Spinal cord (tissue), 10 donors: ENCODE results near the gene MYO18B. TPM values are rescaled to one million over a fixed set of nuclear protein-coding genes. Genes with fewer than 3 reads are reported as not detected.

Experiments
- DNase-seq, 6 donors: peaks; one replicate each; pipeline versions ENCODE4 v3.0.0 to v3.0.0-alpha.2; 2013 to 2015; ENCODE audit warnings: low spot score in 6 of 6, low read depth in 4 of 6
- H3K27ac ChIP-seq: one replicate; pipeline ENCODE4 v1.5.1; 2013; ENCODE audit warnings: low read depth, low read length, control low read depth
- H3K27me3 ChIP-seq: one replicate; pipeline ENCODE4 v1.6.1; 2013; ENCODE audit warnings: low read length; ENCODE audit not compliant: control insufficient read depth, insufficient read depth
- H3K36me3 ChIP-seq: one replicate; pipeline ENCODE4 v1.6.1; 2013; ENCODE audit warnings: low read length; ENCODE audit not compliant: control insufficient read depth, insufficient read depth
- H3K4me1 ChIP-seq: one replicate; pipeline ENCODE4 v1.6.1; 2013; ENCODE audit warnings: low read length; ENCODE audit not compliant: control insufficient read depth, insufficient read depth
- H3K4me3 ChIP-seq: one replicate; pipeline ENCODE4 v1.5.1; 2013; ENCODE audit warnings: low read depth, low read length, control low read depth
- H3K9me3 ChIP-seq: one replicate; pipeline ENCODE4 v1.6.1; 2013; ENCODE audit warnings: low read length; ENCODE audit not compliant: control insufficient read depth, insufficient read depth
- WGBS: methylation state at CpG from one replicate; pipeline ENCODE4 v1.1.5; 2013; ENCODE audit warnings: missing lambda C conversion rate; ENCODE audit not compliant: insufficient coverage; 5-methylcytosine and 5-hydroxymethylcytosine counted together
- polyA plus RNA-seq, 2 donors: library from polyadenylated mRNA; unstranded; fragments of 120-200 nt; gene quantifications; one replicate each; pipeline ENCODE4 v1.2.1, GENCODE V29; 2013; ENCODE audit not compliant: insufficient read length in 2 of 2
- total RNA-seq, 2 donors: library from RNA; depleted of rRNA in 1 of 2; stranded (reverse); fragments of 120-200 nt in 1 of 2; fragments of >200 nt in 1 of 2; gene quantifications; one replicate each; pipeline versions ENCODE4 v1.2.3 to v1.2.4, GENCODE V29; 2013 to 2014
- donor health status: healthy.

MYO18B gene
- total and polyA plus RNA-seq, 4 donors: 0.33 to 0.99 (median 0.74) TPM

DNA sequence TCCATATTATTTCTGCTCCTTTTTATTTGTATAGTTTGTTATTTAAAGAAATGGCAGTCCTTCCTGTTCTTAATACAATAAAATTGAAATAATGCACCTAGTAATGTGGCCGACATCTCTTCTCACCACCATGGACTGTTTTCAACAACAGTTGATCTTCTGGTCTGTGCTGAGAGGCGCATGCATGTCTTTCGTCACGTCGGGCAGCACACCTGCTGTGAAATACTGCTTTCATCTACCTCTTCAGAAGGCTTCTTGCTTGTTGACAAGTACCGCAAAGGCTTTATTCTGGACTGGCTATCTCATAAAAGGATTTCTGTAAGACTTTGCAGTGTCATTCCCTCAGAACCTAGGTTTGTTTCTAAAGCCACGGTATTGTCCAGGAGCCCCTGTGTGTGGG, 13.9 kb upstream of the MYO18B start:
- H3K4me3 ChIP-seq: no peak overlapping the region
- H3K36me3 ChIP-seq: no peaks in the 10 kb centered on the region
- DNase-seq: no peak
- H3K4me1 ChIP-seq: no peaks in the 10 kb centered on the region
- no peaks in the 10 kb centered on the region for H3K9me3 ChIP-seq
- WGBS: 79% methylated on average over 5 of the region's 7 CpGs
- no peak overlapping the region for H3K27ac ChIP-seq
- no peaks in the 10 kb centered on the region for H3K27me3 ChIP-seq

DNA sequence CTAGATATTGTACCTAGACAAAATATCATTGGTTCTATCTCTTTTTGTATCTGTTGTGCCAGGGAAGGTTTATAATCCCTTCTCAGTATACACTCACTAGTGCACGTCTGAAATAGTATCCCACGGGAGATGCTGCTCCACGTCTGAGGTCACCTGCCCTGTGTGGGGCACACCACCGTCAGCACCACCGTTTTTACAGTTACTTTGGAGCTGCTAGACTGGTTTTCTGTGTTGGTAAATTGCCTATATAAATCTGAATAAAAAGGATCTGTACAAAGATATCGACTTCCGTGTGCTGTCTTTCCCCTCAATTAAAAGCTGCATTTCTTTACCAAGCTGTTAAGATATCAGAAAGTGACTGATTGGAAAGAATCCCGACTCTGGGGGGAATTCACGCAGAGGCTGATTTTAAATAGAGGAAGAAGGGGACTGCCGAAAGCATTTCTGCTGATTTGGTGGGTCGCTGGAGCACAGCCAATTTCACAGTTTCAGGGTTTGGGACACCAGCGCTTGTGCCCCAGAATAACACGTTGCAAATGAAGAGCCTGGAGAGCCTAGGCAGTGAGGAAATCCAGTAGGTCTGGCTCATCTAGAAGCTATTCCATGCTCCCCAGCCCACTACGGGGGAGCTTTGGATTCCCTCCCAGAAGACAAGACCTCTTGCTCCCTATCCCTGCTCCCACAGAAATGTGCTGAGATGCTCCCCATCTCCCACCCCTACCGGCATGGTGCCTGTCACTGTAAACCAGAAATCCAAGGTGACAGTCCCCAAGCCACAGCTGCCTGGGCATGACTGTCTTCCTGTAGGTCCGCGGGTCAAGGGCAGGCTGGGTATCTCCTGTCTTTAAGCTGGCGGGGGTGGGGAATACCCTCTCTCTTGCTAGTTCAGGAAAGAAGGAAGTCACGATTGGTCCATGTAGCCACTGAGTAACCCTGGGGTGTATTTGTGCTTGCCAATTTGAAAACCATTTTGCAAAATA, 12.7 kb upstream of the MYO18B start:
- no peak overlapping the region for H3K4me3 ChIP-seq
- no peaks in the 10 kb centered on the region for H3K36me3 ChIP-seq
- H3K4me1 ChIP-seq: no peaks in the 10 kb centered on the region
- H3K9me3 ChIP-seq: no peaks in the 10 kb centered on the region
- 81% methylated on average over 11 of the region's 19 CpGs for WGBS
- no peak overlapping the region for H3K27ac ChIP-seq
- no peaks in the 10 kb centered on the region for H3K27me3 ChIP-seq
- peak in 3 of 6 donors; percentile 6 to 65 (median 24) for DNase-seq

DNA sequence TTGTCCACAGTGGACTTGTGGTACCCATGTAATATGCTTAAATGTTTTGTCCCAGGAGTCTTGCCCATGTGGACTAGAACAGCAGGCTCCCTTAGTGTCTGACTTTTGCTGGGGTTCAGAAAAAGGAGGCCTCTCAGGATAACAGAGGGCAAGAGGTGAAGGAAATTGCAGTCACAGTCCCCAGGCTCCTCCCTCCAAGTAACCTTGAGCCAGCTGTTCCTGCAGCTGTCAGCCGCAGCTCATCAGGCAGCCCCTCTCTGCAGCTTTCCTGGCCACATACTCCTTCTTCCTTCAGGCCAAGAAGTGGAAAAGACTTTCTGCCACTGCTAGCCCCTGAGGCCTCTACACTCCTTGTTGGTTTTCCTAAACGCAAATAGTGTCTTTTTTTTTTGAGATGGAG, 6.3 kb upstream of the MYO18B start:
- Histone ChIP-seq H3K36me3 (no peaks in the 10 kb centered on the region), H3K4me1 (no peaks in the 10 kb centered on the region), H3K9me3 (no peaks in the 10 kb centered on the region), H3K27ac (no peak overlapping the region), H3K4me3 (no peak overlapping the region), H3K27me3 (no peaks in the 10 kb centered on the region)
- no peak for DNase-seq
- WGBS: 89% methylated on average over 1 of the region's 2 CpGs

DNA sequence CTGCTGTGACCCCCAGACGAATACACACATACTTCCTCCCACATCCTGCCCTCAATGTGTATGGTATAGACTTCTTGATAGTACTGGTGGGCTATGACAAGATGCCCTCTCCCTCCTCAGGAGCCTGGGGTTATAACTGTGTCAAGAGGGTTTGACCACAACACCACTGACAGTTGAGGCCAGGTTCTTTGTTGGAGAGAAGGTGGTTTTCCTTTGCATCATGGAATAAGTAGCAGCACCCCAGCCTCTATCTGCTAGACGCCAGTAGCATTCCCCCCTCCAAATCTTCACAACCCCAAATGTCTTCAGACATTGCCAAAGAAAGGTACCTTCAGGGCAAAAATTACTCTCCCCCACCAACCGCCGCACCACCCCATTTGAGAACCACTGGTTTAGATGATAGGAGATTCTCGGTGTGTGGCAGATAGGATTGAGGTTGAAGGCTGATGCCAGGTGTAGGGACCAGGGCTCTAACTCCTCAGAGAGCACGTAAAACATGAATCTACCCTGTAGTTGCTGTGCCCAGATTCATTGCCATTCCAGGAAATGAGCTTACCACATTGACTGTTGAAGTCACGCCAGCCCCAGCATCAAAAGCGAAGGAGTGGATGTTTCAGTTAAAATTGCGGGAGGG, 5.5 kb upstream of the MYO18B start:
- H3K27me3 ChIP-seq: no peaks in the 10 kb centered on the region
- WGBS: 100% methylated on average over 2 of the region's 9 CpGs
- H3K9me3 ChIP-seq: no peaks in the 10 kb centered on the region
- DNase-seq: no peak
- no peaks in the 10 kb centered on the region for H3K4me1 ChIP-seq
- no peak overlapping the region for H3K27ac ChIP-seq
- H3K36me3 ChIP-seq: no peaks in the 10 kb centered on the region
- H3K4me3 ChIP-seq: no peak overlapping the region

DNA sequence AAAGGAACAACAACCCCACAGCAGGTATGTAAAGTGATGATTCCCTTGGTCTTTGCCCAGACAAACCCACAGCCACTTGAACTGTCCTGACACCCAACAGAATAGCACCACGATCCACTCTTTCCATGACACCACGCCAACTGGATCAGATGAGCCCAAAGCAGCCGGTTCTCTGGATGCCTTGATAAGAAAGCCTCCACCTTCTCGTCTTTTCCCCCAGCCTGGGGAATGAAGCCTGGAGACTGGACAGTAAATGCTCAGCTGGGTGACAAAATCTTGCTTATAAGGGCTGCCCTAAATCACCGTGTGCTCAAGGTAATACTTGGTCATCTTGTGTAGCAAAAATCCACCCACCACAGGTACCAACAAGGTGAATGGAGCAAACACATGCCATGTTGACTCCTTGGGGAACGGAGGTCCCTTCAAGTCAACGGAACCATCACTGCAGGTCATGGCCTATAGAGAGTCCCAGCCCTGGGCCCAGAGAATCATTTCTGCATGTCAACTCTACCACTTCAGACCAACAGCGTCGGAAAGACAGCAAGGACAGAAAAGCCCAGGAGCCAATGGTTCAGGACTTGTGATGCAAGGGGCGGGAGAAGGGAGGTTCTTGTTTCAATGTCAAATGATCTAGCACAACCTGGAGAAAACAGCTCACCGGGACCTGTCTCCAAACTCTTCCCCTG, 2.2 kb upstream of the MYO18B start:
- no peaks in the 10 kb centered on the region for H3K9me3 ChIP-seq
- H3K27ac ChIP-seq: no peak overlapping the region
- H3K4me1 ChIP-seq: no peaks in the 10 kb centered on the region
- no peaks in the 10 kb centered on the region for H3K27me3 ChIP-seq
- WGBS: 89% methylated on average over 4 of the region's 11 CpGs
- H3K36me3 ChIP-seq: no peaks in the 10 kb centered on the region
- no peak overlapping the region for H3K4me3 ChIP-seq
- no peak for DNase-seq

DNA sequence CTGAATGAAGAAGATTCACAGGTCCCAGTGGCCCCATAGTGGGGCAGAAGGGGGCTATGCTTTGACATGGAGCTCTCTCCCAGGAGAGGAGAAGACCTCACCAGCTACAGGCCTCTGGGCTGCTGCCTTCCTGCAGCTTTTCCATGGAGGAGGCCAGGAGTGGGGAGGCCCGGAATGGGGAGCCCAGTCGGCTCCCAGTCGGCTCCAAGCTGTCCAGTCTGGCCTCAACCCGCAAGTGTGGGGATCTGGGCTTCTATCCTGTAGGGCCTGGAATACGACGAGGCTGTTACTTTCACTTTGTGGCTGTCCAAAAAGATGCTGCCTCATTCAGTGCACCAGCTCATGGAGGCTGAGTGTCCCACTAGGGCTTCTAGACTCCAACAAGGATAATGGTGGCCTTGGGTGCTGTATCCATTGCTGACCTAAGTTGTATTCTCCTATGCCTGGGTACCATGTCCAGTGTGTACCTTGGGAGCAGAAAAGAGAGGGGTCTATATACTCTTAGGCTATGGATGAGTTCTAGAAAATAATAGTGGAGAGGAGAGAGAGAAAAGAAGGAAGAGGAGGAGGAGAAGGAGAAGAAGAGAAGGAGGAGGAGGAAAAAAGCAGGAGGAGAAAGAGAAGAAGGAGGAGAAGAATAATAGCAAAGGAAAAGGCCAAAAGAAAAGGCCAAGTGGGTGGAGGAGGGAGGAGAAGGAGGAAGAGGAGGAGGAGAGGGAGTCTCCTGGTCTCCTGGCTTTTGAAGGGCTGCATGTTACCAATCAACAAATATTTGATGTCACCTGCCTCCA, 1.1 kb downstream of the MYO18B start:
- H3K27ac ChIP-seq: no peak overlapping the region
- H3K36me3 ChIP-seq: no peaks in the 10 kb centered on the region
- 91% methylated on average over 5 of the region's 6 CpGs for WGBS
- no peak for DNase-seq
- H3K4me3 ChIP-seq: no peak overlapping the region
- peaks cover 1% of the 10 kb centered on the region for H3K27me3 ChIP-seq
- H3K9me3 ChIP-seq: no peaks in the 10 kb centered on the region
- no peaks in the 10 kb centered on the region for H3K4me1 ChIP-seq

DNA sequence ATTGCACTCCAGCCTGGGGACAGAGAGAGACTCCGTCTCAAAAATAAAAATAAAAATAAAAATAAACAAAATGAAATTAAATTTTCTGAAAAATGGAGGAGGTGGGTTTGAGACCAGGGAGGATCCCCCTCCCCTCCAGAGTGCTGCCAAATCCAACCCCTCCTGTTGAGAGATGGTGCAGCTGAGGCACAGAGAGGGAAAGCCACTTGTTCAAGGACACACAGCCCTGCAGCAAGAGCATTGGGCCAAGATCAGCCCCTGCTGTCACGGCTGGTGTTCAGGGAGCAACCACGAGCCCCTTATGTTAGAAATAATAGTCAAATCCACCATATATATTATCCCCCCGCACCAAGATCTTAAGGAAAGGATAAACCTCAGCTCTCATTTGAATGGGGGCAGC, 2.7 kb downstream of the MYO18B start:
- Histone ChIP-seq H3K36me3 (no peaks in the 10 kb centered on the region), H3K27me3 (peaks cover 5% of the 10 kb centered on the region), H3K4me3 (no peak overlapping the region), H3K27ac (no peak overlapping the region), H3K9me3 (no peaks in the 10 kb centered on the region), H3K4me1 (no peaks in the 10 kb centered on the region)
- DNase-seq: no peak
- WGBS: no CpG with 5 or more reads among the region's 4 CpGs

DNA sequence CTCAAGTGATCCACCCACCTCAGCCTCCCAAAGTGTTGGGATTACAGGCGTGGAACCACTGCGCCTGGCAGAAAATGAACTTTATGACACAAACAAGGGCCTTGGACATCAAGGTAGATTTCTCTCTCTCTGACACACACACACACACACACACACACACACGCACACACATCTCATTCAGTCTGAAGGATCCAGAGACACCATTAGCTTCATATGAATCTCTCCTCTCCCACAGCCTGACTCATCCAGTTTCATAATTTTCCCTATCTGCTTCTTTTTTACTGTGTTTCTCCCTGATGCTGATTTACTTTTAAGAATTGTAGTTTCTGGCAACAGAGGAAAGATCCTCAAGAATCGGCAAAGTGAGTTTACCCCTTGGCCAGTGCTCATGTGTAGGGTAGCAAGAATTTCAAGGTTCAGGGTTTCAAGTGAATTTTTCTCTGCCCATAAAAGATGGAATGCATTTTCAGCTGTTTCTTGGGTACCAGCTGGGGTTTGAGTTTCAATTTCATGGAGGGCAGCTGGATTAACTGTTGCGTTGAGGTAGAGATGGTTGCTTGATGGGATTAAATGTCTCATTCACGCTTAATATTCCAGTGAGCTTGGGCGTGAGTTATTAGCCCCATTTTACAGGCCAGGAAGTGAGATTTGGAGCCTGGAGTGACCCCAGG, 3.5 kb downstream of the MYO18B start:
- Histone ChIP-seq H3K4me1 (no peaks in the 10 kb centered on the region), H3K27me3 (peaks cover 5% of the 10 kb centered on the region), H3K4me3 (no peak overlapping the region), H3K9me3 (no peaks in the 10 kb centered on the region), H3K36me3 (no peaks in the 10 kb centered on the region), H3K27ac (no peak overlapping the region)
- DNase-seq: no peak
- WGBS: 84% methylated on average over 6 of the region's 7 CpGs

DNA sequence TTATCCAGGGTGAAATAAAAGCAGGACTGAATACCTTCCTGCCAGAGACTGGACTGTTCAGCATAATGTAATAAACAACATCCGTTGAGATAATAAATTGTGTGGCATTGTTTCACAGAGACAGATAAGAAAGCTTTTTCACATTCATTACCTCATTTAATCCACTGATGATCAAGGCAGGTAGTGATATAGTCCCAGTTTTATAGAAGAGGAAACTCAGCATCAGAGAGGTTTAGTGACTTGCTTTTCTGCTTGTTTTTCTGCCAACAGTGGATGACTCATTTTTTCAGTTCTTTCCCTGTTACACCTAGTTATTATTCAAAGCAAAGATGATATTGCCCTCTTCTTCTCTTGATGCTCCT, 4.0 kb downstream of the MYO18B start:
- no CpG with 5 or more reads among the region's 1 CpG for WGBS
- DNase-seq: no peak
- Histone ChIP-seq H3K27ac (no peak overlapping the region), H3K27me3 (peaks cover 5% of the 10 kb centered on the region), H3K4me3 (no peak overlapping the region), H3K36me3 (no peaks in the 10 kb centered on the region), H3K4me1 (no peaks in the 10 kb centered on the region), H3K9me3 (no peaks in the 10 kb centered on the region)
